IPS-15b (cell line): Measurements from ENCODE around the gene RAN.
"Not testable (repeated sequence)": the region's sequence is repeated elsewhere in the genome, so short reads cannot be mapped to it uniquely, and the experiment has no call there.

Source experiments
- H3K27me3 ChIP-seq: one replicate; pipeline ENCODE4 v1.6.1; 2013; ENCODE audit warnings: low read length; ENCODE audit not compliant: control insufficient read depth, insufficient read depth
- H3K36me3 ChIP-seq: one replicate; pipeline ENCODE4 v1.6.1; 2013; ENCODE audit warnings: low read length; ENCODE audit not compliant: control insufficient read depth, insufficient read depth
- H3K4me1 ChIP-seq: one replicate; pipeline ENCODE4 v1.6.1; 2013; ENCODE audit warnings: mild to moderate bottlenecking, low read length; ENCODE audit not compliant: control insufficient read depth, insufficient read depth
- H3K4me3 ChIP-seq: one replicate; pipeline ENCODE4 v1.5.1; 2013; ENCODE audit warnings: low read depth, low read length
- H3K9ac ChIP-seq: one replicate; pipeline ENCODE4 v1.6.1; 2013; ENCODE audit warnings: low read depth, mild to moderate bottlenecking, low read length
- H3K9me3 ChIP-seq: one replicate; pipeline ENCODE4 v1.6.1; 2013; ENCODE audit warnings: mild to moderate bottlenecking, low read length; ENCODE audit not compliant: control insufficient read depth, insufficient read depth

Gene RAN

DNA sequence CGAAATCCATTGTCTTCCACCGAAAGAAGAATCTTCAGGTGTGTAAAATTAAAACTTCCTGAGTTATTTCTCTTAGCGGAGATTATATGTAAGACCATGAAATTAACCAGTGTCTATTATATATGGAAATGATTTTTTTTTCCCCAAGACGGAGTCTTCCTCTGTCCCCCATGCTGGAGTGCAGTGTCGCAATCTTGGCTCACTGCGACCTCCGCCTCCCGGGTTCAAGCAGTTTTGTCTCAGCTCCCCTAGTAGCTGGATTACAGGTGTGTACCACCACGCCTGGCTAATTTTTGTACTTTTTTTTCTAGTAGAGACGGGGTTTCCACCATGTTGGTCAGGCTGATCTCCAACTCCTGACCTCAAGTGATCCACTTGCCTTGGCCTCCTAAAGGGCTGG is 2.8 kb downstream of the RAN start:
- Histone ChIP-seq H3K9ac (no peak overlapping the region), H3K27me3 (no peaks in the 10 kb centered on the region), H3K9me3 (no peaks in the 10 kb centered on the region), H3K36me3 (peaks cover 35% of the 10 kb centered on the region), H3K4me3 (no peak overlapping the region), H3K4me1 (peaks cover 7% of the 10 kb centered on the region)

DNA sequence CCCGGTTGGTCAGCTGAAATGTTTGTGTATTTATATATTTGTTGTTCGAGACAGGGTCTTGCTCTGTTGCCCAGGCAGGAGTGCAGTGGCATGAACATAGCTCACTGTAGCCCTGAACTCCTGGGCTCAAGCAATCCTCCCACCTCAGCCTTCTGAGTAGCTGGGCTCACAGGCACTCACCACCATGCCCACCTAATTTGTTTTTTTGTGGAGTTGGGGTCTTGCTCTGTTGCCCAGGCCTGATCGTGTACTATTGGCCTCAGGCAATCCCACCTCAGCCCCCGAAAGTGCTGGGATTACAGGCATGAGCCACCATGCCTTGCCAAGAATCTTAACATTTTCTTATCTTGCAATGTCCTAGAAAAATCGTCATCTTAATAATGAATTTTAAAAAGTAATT is 3.3 kb downstream of the RAN start:
- Histone ChIP-seq H3K4me3 (no peak overlapping the region), H3K4me1 (peaks cover 7% of the 10 kb centered on the region), H3K27me3 (no peaks in the 10 kb centered on the region), H3K9ac (no peak overlapping the region), H3K9me3 (no peaks in the 10 kb centered on the region), H3K36me3 (peaks cover 35% of the 10 kb centered on the region)

DNA sequence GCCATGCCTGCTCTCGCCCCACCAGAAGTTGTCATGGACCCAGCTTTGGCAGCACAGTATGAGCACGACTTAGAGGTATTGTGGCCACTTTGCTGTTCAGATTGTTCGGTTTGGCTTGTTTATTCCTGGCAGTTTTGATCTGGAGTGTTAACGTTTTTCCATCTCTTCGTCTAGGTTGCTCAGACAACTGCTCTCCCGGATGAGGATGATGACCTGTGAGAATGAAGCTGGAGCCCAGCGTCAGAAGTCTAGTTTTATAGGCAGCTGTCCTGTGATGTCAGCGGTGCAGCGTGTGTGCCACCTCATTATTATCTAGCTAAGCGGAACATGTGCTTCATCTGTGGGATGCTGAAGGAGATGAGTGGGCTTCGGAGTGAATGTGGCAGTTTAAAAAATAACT is 3.8 kb downstream of the RAN start:
- peaks cover 35% of the 10 kb centered on the region for H3K36me3 ChIP-seq
- not testable (repeated sequence) for H3K27me3 ChIP-seq, H3K4me3 ChIP-seq, H3K9me3 ChIP-seq, H3K4me1 ChIP-seq, H3K9ac ChIP-seq

DNA sequence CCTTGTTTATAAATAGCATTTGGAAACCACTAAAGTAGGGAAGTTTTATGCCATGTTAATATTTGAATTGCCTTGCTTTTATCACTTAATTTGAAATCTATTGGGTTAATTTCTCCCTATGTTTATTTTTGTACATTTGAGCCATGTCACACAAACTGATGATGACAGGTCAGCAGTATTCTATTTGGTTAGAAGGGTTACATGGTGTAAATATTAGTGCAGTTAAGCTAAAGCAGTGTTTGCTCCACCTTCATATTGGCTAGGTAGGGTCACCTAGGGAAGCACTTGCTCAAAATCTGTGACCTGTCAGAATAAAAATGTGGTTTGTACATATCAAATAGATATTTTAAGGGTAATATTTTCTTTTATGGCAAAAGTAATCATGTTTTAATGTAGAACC is 4.4 kb downstream of the RAN start:
- Histone ChIP-seq H3K9me3 (no peaks in the 10 kb centered on the region), H3K36me3 (peaks cover 35% of the 10 kb centered on the region), H3K4me3 (no peak overlapping the region), H3K27me3 (no peaks in the 10 kb centered on the region), H3K4me1 (peaks cover 7% of the 10 kb centered on the region), H3K9ac (no peak overlapping the region)

DNA sequence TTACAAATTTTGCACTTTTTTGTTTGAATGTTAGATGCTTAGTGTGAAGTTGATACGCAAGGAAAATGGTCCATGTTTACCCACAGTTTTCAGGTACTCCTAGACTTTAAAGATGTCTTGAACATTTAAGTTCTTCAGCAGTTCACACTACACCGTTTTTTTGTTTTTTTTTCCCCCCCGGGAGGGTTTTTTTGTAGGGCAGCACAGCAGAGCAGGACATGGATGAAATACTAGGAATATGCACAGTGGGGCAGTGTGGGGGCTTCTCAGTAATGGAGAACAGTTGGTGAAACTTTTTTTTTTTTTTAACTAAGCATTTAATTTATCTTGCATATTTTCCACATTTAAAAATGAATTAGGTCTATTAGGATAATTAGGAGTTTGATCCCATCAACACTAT is 4.9 kb downstream of the RAN start:
- no peaks in the 10 kb centered on the region for H3K27me3 ChIP-seq
- no peaks in the 10 kb centered on the region for H3K9me3 ChIP-seq
- peaks cover 7% of the 10 kb centered on the region for H3K4me1 ChIP-seq
- H3K36me3 ChIP-seq = peaks cover 35% of the 10 kb centered on the region
- no peak overlapping the region for H3K9ac ChIP-seq
- H3K4me3 ChIP-seq = no peak overlapping the region

DNA sequence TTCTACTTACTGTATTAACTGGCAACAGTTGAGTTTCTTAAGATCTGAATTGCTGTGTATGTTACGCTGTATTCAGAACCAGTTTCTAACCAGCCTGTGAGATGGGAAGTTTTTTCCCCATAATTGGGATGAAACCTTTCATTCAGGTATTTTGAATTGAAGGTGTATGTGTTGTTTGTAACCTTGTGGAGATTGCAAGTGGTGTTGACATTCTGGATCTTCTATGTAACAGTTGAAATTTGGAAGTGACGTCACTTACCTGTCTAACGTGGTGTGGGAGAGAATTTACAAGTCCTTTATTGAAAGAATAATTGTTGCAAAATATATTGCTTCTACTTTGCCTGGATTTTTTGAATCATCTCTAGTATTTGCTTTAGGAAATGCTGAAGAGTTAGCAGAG is 5.5 kb downstream of the RAN start:
- Histone ChIP-seq H3K36me3 (peaks cover 35% of the 10 kb centered on the region), H3K9ac (no peak overlapping the region), H3K4me1 (peaks cover 7% of the 10 kb centered on the region), H3K4me3 (no peak overlapping the region), H3K27me3 (no peaks in the 10 kb centered on the region), H3K9me3 (no peaks in the 10 kb centered on the region)

DNA sequence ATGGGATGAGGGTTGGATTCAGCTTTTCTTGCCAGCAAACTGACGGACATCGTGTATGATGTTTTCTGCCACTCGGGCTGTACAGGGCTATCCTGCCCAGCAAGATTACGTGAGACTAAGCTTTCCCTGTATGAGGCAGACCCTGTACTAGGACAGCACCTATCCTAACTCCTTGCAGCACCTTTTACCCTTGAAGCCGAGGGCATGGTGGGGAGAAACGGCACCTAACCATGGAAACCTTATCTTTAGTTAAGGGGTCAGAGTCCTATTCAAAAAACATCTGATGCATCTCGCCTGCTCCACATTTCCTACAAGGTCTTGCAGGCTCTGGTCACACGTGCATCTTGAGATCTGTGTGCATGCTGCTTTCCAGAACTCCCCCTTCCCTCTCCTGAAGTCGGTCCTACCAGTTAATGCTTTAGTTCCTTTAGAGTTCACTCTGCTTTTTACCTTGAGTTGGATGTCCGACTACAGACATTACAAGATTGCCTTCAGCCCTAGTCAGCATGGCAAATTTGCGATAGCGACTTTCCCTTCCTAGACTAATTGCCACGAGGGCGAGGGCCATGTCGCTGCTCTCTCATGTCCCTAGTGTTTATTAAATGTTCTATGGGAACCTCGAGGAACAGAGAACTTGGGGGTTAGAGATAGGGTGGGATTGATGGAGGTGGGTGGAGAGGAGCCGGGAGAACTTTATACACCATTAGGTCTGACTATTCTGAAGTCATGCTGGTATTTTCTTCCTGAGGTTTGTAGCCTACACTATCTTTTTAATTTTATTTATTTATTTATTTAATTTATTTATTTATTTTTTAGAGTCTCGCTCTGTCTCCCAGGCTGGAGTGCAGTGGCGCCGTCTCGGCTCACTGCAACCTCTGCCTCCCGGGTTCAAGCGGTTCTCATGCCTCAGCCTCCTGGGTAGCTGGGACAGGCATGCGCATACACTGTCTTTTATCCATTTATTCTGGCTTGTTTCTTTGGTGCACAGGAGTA is 6.6 kb downstream of the RAN start:
- peaks cover 7% of the 10 kb centered on the region for H3K4me1 ChIP-seq
- no peaks in the 10 kb centered on the region for H3K9me3 ChIP-seq
- no peaks in the 10 kb centered on the region for H3K27me3 ChIP-seq
- peaks cover 25% of the 10 kb centered on the region for H3K36me3 ChIP-seq
- no peak overlapping the region for H3K9ac ChIP-seq
- no peak overlapping the region for H3K4me3 ChIP-seq

DNA sequence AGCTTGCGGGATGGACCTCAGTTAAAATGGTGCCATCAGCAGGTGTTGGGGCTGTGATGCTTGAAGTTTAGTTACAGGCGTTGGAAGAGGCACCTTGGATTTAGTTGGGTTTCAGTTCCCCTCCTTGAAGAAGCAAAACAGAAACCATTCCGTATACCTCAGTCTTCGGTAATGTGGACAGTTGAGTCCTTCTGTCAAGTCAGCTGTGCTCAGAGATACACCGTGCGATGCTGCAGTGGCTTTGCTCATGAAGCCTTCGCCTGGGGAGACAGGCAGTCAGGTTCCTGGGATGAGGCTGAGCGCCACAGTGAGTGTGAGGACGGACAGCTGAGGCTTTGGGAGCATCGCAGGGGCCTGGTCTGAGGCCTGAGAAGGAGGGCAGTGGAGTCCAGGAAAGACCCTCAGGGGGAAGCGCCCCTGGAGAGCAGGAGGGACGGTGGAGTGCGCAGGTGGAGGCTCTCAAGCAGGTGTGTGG is 7.4 kb downstream of the RAN start:
- Histone ChIP-seq H3K36me3 (peaks cover 17% of the 10 kb centered on the region), H3K4me1 (peaks cover 4% of the 10 kb centered on the region), H3K27me3 (no peaks in the 10 kb centered on the region), H3K9me3 (no peaks in the 10 kb centered on the region), H3K9ac (no peak overlapping the region), H3K4me3 (no peak overlapping the region)

DNA sequence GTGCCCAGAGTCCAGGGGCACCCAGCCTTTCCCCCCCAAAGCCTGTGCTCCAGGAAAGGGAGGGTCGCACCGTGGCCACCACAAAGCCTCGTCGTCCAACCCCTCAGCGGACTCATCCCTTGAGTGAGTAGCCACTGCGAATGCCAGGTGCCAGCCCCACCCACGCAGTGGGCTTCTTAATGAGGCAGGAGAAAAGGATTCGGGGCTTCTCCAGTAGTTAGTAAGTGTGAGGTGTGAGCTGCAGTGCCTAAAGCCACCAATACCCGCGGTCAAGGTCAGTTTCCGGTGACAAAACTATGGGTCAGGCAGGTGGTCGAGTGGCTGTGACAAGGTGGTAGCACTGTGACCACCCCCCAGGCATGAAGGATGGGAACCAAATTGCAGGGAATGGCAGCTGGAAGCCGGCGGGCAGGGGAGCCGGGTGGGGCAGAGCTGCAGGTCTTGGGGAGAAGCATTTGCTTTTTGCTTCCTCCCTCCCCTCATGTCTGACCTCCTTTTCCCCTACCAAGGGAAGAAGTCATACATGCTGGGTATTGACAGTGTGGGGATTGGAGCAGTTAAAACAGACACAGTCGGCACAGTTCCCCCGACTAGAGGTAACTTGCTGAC is 8.0 kb downstream of the RAN start:
- H3K9me3 ChIP-seq = no peaks in the 10 kb centered on the region
- H3K4me3 ChIP-seq = no peak overlapping the region
- H3K9ac ChIP-seq = no peak overlapping the region
- H3K27me3 ChIP-seq = no peaks in the 10 kb centered on the region
- peaks cover 4% of the 10 kb centered on the region for H3K4me1 ChIP-seq
- peaks cover 15% of the 10 kb centered on the region for H3K36me3 ChIP-seq

DNA sequence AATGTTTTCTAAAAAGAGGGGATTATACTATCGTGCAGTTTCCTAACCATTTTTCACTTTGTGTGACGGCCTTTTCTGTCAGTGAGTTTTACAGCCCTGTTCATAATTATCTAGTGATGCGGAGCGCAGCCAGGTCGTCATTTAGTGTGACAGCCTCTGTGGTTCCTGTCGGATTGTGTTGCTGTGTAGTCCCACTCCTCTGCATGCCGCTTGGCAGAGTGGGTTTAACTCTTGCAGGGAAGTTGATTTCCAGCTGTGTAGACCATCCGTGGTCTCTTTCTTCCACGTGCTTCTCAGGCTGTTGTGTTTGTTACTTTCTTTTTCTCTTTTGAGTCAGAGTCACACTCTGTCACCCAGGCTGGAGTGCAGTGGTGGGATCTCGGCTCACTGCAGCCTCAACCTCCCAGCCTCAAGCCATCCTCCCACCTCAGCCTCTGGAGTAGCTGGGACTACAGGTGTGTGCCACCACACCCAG is 8.6 kb downstream of the RAN start:
- H3K9me3 ChIP-seq = no peaks in the 10 kb centered on the region
- no peak overlapping the region for H3K9ac ChIP-seq
- H3K4me3 ChIP-seq = no peak overlapping the region
- H3K4me1 ChIP-seq = peaks cover 4% of the 10 kb centered on the region
- H3K27me3 ChIP-seq = no peaks in the 10 kb centered on the region
- H3K36me3 ChIP-seq = peaks cover 9% of the 10 kb centered on the region

DNA sequence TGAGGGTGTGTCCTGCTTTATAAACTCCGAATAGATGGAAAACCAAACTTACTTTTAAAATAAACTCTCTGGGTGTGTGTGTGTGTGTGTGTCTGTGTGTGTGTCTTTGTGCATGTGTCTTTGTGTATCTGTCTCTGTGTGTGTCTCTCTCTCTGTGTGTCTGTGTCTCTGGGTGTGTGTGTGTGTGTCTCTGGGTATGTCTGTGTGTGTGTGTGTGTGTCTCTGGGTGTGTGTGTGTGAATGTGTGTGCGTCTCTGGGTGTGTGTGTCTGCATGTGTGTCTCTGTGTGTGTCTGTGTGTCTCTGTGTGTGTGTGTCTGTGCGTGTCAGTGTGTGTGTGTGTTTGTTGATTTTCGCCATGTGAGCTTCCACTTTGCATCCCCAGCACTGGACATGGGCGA is 9.2 kb downstream of the RAN start:
- Histone ChIP-seq H3K36me3 (peaks cover 3% of the 10 kb centered on the region), H3K9me3 (no peaks in the 10 kb centered on the region), H3K4me3 (no peak overlapping the region), H3K27me3 (no peaks in the 10 kb centered on the region), H3K9ac (no peak overlapping the region), H3K4me1 (peaks cover 4% of the 10 kb centered on the region)

DNA sequence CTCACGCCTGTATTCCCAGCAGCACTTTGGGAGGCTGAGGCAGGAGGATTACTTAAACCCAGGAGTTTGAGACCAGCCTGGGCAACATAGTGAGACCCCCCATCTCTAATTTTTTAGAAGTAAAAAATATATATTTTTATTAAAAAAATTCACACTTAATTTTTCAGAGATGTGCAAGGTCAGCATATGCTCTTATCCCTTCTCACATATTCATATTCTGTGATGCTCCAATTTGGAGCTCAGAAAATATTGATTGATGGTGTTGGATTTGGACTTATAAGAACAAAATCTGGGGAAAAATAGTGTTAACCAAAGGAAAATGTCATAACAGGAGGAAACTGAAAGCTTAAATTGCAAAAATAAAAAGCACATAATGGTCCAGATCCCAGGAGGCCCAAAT is 9.7 kb downstream of the RAN start:
- no peak overlapping the region for H3K4me3 ChIP-seq
- no peaks in the 10 kb centered on the region for H3K9me3 ChIP-seq
- H3K4me1 ChIP-seq = peaks cover 4% of the 10 kb centered on the region
- H3K9ac ChIP-seq = no peak overlapping the region
- H3K36me3 ChIP-seq = no peaks in the 10 kb centered on the region
- no peaks in the 10 kb centered on the region for H3K27me3 ChIP-seq
